Hepatocyte (in vitro differentiated cells): ENCODE measurements around the gene STK32C.

ENCODE experiments used
- CTCF ChIP-seq: fragments of 200-600 bp; sonication (generic); IDR thresholded peaks from 2 replicates; pipeline ENCODE4 v1.5.1; 2016; ENCODE audit warnings: antibody characterized with exemption, mild to moderate bottlenecking; ENCODE audit not compliant: poor library complexity
- EZH2 ChIP-seq: fragments of 200-600 bp; sonication (generic); IDR thresholded peaks from 2 replicates; pipeline ENCODE4 v1.6.1; 2016; ENCODE audit warnings: antibody characterized with exemption, mild to moderate bottlenecking, borderline replicate concordance
- EZH2phosphoT487 ChIP-seq: fragments of 200-600 bp; sonication (generic); IDR thresholded peaks from one replicate; pipeline ENCODE4 v1.6.1; 2018; ENCODE audit warnings: antibody characterized with exemption, mild to moderate bottlenecking, low read depth, moderate library complexity; ENCODE audit not compliant: unreplicated experiment, severe bottlenecking

- TF ChIP-seq CTCF (no peak), EZH2phosphoT487 (no peak), EZH2 (no peak)
These were observed 66.7 kb downstream of the STK32C start for GRCh38 chr10:132241086-132241485.
